B cell (primary cell): ENCODE measurements around the gene PRICKLE2. TPM values are rescaled to one million over a fixed set of nuclear protein-coding genes. Genes with fewer than 3 reads are reported as not detected.

Experiments
- ATAC-seq: fragments of 200-7000 bp; cut with Tn5 transposase; one replicate; pipeline ENCODE4 v1.10.0; 2021; ENCODE audit warnings: low read depth, mild to moderate bottlenecking, moderate number of reproducible peaks, moderate library complexity
- CTCF ChIA-PET: fragments of 350-600 bp; sonication (Branson Sonifier 250); formaldehyde crosslinking; loops from one replicate; lab custom pipeline; 2021; ENCODE audit warnings: antibody characterized with exemption, inconsistent platforms; lab: Charles Lee
- POLR2A ChIA-PET: fragments of 350-600 bp; sonication (Branson Sonifier 250); formaldehyde crosslinking; loops from one replicate; lab custom pipeline; 2021; ENCODE audit warnings: antibody characterized with exemption; lab: Charles Lee
- DNase-seq: peaks from one replicate; pipeline ENCODE4 v3.0.0; 2013
- H2AFZ ChIP-seq: 2 replicates; pipeline ENCODE4 v1.6.1; 2012; ENCODE audit warnings: mild to moderate bottlenecking, low read depth, low read length; ENCODE audit not compliant: insufficient read depth, poor library complexity, severe bottlenecking
- H3K27ac ChIP-seq, 2 donors: 1 replicate in 1 of 2; 2 replicates in 1 of 2; pipeline ENCODE4 v1.5.1; 2012 to 2013; ENCODE audit warnings: low read length in 2 of 2, mild to moderate bottlenecking in 2 of 2, moderate library complexity in 1 of 2
- H3K27me3 ChIP-seq, 4 experiments: fragments of 200-600 bp in 1 of 4; sonication (generic) in 1 of 4; replicated peaks in 1 of 4; 1 replicate in 2 of 4; 2 replicates in 2 of 4; pipeline versions ENCODE4 v1.6.1 to v1.7.0; 2013 to 2016; ENCODE audit warnings: low read length in 3 of 4, mild to moderate bottlenecking in 2 of 4, mixed read lengths in 1 of 4, moderate library complexity in 1 of 4; ENCODE audit not compliant: insufficient read depth in 4 of 4, control insufficient read depth in 3 of 4; ENCODE audit errors: control extremely low read depth in 1 of 4
- H3K36me3 ChIP-seq, 2 experiments: replicated peaks in 1 of 2; 1 replicate in 1 of 2; 2 replicates in 1 of 2; pipeline versions ENCODE4 v1.6.1 to v1.7.1; 2013; ENCODE audit warnings: low read length in 1 of 2; ENCODE audit not compliant: insufficient read depth in 2 of 2, control insufficient read depth in 1 of 2; ENCODE audit errors: control extremely low read depth in 1 of 2, extremely low read depth in 1 of 2
- H3K4me1 ChIP-seq, 2 donors: fragments of 200-600 bp in 1 of 2; sonication (generic) in 1 of 2; 1 replicate in 1 of 2; 2 replicates in 1 of 2; pipeline versions ENCODE4 v1.5.1 to v1.6.1; 2013 to 2017; ENCODE audit warnings: low read length in 2 of 2; ENCODE audit not compliant: control insufficient read depth in 2 of 2, insufficient read depth in 2 of 2
- H3K4me2 ChIP-seq: replicated peaks from 2 replicates; pipeline ENCODE3; 2012; ENCODE audit warnings: mild to moderate bottlenecking, low read depth, low read length; ENCODE audit not compliant: poor library complexity, severe bottlenecking
- H3K4me3 ChIP-seq, 5 experiments: fragments of 200-600 bp in 1 of 5; sonication (generic) in 1 of 5; 1 replicate in 3 of 5; 2 replicates in 2 of 5; pipeline versions ENCODE4 v1.5.1 to v1.7.0; 2011 to 2016; ENCODE audit warnings: low read length in 4 of 5, mild to moderate bottlenecking in 4 of 5, low read depth in 2 of 5, control low read depth in 1 of 5, moderate library complexity in 1 of 5; ENCODE audit not compliant: insufficient read depth in 1 of 5; ENCODE audit errors: control extremely low read depth in 1 of 5, extremely low read depth in 1 of 5
- H3K79me2 ChIP-seq: fragments of 200-600 bp; sonication (generic); one replicate; pipeline ENCODE4 v1.6.0; 2016; ENCODE audit warnings: low read length; ENCODE audit not compliant: control insufficient read depth, insufficient read depth
- H3K9ac ChIP-seq: fragments of 200-600 bp; sonication (generic); 2 replicates; pipeline ENCODE4 v1.6.1; 2017; ENCODE audit warnings: mild to moderate bottlenecking, low read length, moderate library complexity
- H3K9me3 ChIP-seq, 3 donors: one replicate each; pipeline versions ENCODE4 v1.6.1 to v1.7.1; 2013; ENCODE audit warnings: low read length in 2 of 3; ENCODE audit not compliant: control insufficient read depth in 2 of 3, insufficient read depth in 1 of 3; ENCODE audit errors: control extremely low read depth in 1 of 3
- H4K20me1 ChIP-seq: 2 replicates; pipeline ENCODE4 v1.6.0; 2012; ENCODE audit warnings: mild to moderate bottlenecking, low read length; ENCODE audit not compliant: insufficient read depth, control insufficient read depth, poor library complexity, severe bottlenecking
- H3K27ac Mint-ChIP-seq: one replicate; pipeline ENCODE4 v1.8.0; 2021; ENCODE audit warnings: mixed read lengths
- H3K27me3 Mint-ChIP-seq: one replicate; pipeline ENCODE4 v1.8.0; 2021; ENCODE audit warnings: mixed read lengths
- H3K4me1 Mint-ChIP-seq: one replicate; pipeline ENCODE4 v1.8.0; 2021; ENCODE audit warnings: mixed read lengths
- H3K4me3 Mint-ChIP-seq: one replicate; pipeline ENCODE4 v1.8.0; 2021; ENCODE audit warnings: mixed read lengths
- H3K9me3 Mint-ChIP-seq: one replicate; pipeline ENCODE4 v1.8.0; 2022; ENCODE audit warnings: mixed read lengths; ENCODE audit not compliant: insufficient read depth
- EZH2 ChIP-seq: IDR thresholded peaks from 2 replicates; pipeline ENCODE4 v1.6.1; 2012; ENCODE audit warnings: borderline replicate concordance, low read depth, mild to moderate bottlenecking, moderate library complexity, low read length; ENCODE audit not compliant: insufficient read depth, poor library complexity, severe bottlenecking
- WGBS: methylation state at CpG from one replicate; pipeline ENCODE4 v1.1.5; 2013; ENCODE audit warnings: missing lambda C conversion rate; ENCODE audit not compliant: insufficient coverage; 5-methylcytosine and 5-hydroxymethylcytosine counted together
- intact Hi-C: fragments of 100-400 bp; cut with micrococcal nuclease; formaldehyde crosslinking; loops from one replicate; pipeline ENCODE4 v1.10.0; 2022
- polyA plus RNA-seq: library from polyadenylated mRNA; depleted of rRNA; stranded (reverse); fragments of >200 nt; gene quantifications from 2 replicates; pipeline ENCODE4 v1.2.3, GENCODE V29; 2012
- total RNA-seq, 2 donors: library from RNA; stranded (reverse); fragments of 120-200 nt in 1 of 2; gene quantifications; 1 replicate in 1 of 2; 2 replicates in 1 of 2; pipeline versions ENCODE4 v1.2.3 to v1.2.4, GENCODE V29; 2013 to 2022
- TF ChIP-seq, protein P1 (sequence below): fragments of 200-600 bp; IDR thresholded peaks from one replicate; pipeline ENCODE4 v1.8.0; 2022; ENCODE audit warnings: antibody characterized with exemption, mild to moderate bottlenecking

PRICKLE2 gene
- total and polyA plus RNA-seq, 2 donors (not counting 1 experiment from before 2014, with no cell fraction given): 0.30 to 1.4 TPM

DNA sequence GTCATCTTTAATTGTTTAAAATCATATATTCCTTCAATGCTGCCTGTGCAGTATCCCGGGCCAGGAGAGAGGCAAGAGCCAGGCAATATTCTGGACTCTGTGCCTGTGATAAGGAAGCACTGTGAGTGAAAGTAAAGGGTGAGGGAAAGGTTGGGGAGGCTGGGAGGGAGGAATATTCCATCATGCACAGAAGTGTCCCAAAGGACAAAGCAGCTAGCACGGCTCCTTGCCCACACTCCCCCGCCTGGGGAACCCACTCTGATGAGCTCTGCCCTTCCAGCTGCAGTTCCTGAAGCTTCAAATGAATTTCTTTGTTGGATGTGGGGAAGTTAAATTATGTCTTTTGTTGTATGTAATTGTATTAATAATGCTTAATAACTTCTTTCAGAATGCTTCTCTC is 1.5 kb upstream of the PRICKLE2 start:
- ChIA-PET POLR2A (no interaction called here), CTCF (no interaction called here)
- DNase-seq (no peak), ATAC-seq (no peak)
- Histone ChIP-seq H3K36me3 (no peaks in the 10 kb centered on the region), H3K27ac (no peak overlapping the region), H4K20me1 (no peaks in the 10 kb centered on the region), H2AFZ (no peak overlapping the region), H3K4me1 (peaks cover 0 to 15% of the 10 kb centered on the region in 2 donors), H3K4me2 (no peak overlapping the region), H3K4me3 (no peak overlapping the region), H3K79me2 (no peaks in the 10 kb centered on the region), H3K9me3 (no peaks in the 10 kb centered on the region), H3K9ac (no peak overlapping the region), H3K27me3 (no peaks in the 10 kb centered on the region)
- Mint-ChIP-seq H3K4me1 (peaks cover 13% of the 10 kb centered on the region), H3K9me3 (no peaks in the 10 kb centered on the region), H3K27me3 (peaks cover 2% of the 10 kb centered on the region), H3K27ac (no peak overlapping the region), H3K4me3 (no peak overlapping the region)
- intact Hi-C loops: no loop called here
- no CpG with 5 or more reads among the region's 3 CpGs for WGBS
- TF ChIP-seq, protein P1, sequence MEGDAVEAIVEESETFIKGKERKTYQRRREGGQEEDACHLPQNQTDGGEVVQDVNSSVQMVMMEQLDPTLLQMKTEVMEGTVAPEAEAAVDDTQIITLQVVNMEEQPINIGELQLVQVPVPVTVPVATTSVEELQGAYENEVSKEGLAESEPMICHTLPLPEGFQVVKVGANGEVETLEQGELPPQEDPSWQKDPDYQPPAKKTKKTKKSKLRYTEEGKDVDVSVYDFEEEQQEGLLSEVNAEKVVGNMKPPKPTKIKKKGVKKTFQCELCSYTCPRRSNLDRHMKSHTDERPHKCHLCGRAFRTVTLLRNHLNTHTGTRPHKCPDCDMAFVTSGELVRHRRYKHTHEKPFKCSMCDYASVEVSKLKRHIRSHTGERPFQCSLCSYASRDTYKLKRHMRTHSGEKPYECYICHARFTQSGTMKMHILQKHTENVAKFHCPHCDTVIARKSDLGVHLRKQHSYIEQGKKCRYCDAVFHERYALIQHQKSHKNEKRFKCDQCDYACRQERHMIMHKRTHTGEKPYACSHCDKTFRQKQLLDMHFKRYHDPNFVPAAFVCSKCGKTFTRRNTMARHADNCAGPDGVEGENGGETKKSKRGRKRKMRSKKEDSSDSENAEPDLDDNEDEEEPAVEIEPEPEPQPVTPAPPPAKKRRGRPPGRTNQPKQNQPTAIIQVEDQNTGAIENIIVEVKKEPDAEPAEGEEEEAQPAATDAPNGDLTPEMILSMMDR: no peak
- no peak for TF ChIP-seq EZH2

DNA sequence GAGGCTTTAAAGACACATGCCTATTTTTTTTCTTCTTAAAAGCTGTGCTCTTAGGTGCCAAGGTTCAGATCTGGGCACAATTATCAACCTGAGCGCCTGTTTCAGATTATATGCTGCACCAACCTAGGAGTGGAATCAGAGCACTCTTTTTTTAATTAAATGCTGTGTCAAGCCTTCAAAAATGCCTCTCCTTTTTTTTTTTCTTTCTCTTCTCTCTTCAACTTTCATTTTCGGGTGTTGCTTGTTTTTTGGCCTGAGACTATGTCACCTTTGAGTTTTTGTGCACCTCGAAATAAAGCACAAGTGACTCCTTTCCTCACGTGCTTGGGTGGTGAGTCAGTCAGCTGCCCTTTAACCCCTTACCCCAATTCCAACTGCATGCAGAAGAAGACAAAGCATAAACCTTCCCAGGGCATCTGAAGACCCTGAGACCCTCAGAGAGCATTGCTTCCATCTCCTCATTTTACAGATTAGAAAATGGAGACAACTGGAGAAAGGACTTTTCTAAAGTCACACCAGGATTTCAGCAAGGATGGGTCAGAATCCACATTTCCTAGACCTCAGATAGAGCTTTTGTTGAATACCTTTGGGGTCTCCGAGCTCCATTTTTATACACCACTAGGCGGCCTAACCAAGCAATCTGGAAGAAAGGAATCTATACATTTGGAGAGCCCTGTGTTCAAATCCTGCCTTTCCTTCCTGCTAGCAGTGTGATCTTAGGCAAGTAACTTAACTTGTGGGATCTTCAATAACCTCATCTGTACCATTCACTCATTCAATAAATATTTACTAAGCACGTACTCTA is 631 bp upstream of the PRICKLE2 start:
- peak overlapping the region; percentile 85 for H3K4me3 Mint-ChIP-seq
- H3K27ac Mint-ChIP-seq: peak overlapping the region; percentile 87
- peak overlapping the region; percentile 19 for H3K9ac ChIP-seq
- CTCF ChIA-PET: interaction anchor here (1.0 kb wide), 1 partner anchor 194 kb away, joined by 4 read pairs; no protein-coding TSS in a partner anchor
- POLR2A ChIA-PET: no interaction called here
- peaks cover 13% of the 10 kb centered on the region for H3K4me1 Mint-ChIP-seq
- H2AFZ ChIP-seq: no peak overlapping the region
- no peak overlapping the region for H3K27ac ChIP-seq
- TF ChIP-seq EZH2: no peak
- TF ChIP-seq, protein P1: no peak
- H4K20me1 ChIP-seq: no peaks in the 10 kb centered on the region
- H3K4me1 ChIP-seq: peaks cover 0 to 15% of the 10 kb centered on the region in 2 donors
- H3K9me3 Mint-ChIP-seq: no peaks in the 10 kb centered on the region
- H3K27me3 ChIP-seq: no peaks in the 10 kb centered on the region
- ATAC-seq: peak; percentile 13
- H3K9me3 ChIP-seq: no peaks in the 10 kb centered on the region
- peaks cover 2% of the 10 kb centered on the region for H3K27me3 Mint-ChIP-seq
- H3K79me2 ChIP-seq: no peaks in the 10 kb centered on the region
- WGBS: 100% methylated on average over 1 of the region's 7 CpGs
- intact Hi-C loops: no loop called here
- peak overlapping the region in 3 of 5 experiments; percentile 7 to 42 (median 36) for H3K4me3 ChIP-seq
- H3K36me3 ChIP-seq: no peaks in the 10 kb centered on the region
- H3K4me2 ChIP-seq: peak overlapping the region; percentile 33
- no peak for DNase-seq
